Erythroblast (primary cell): Measurements from ENCODE around the gene HLA-DQA2.

Experiments used
- GATA1 ChIP-seq: IDR thresholded peaks from 2 replicates; pipeline ENCODE4 v1.6.1; 2011; ENCODE audit warnings: low read depth, mild to moderate bottlenecking, control low read depth, low read length, moderate library complexity
- POLR2A ChIP-seq: IDR thresholded peaks from 2 replicates; pipeline ENCODE4 v1.6.1; 2011; ENCODE audit warnings: mild to moderate bottlenecking, low read length

DNA sequence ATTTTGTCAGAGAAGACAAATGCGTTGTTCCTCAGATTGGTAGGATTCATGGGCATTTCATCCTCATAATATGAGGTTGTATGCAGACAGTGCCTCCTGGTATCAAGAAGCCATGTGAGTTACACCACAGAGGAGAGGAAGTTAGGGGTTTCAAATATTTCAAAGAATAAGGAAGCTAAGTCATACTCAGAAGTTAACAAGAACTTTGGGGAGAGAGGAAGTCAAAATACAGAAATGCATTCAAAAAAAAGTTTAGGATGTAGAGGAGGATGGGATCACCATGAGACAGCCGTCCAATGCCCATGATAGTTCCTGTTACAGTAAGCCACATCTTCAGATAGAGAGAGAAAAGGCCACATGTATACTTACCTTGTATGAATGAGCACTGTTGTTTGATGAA lies 53.3 kb downstream of the HLA-DQA2 start:
- TF ChIP-seq POLR2A (no peak), GATA1 (no peak)
